Epithelial cell of esophagus (primary cell): ENCODE data around the gene MMP14.

Source experiments
- DNase-seq: peaks from one replicate; pipeline ENCODE4 v3.0.0; 2010; ENCODE audit warnings: low read depth
- H3K4me3 ChIP-seq: 2 replicates; pipeline ENCODE4 v1.5.1; 2011; ENCODE audit warnings: mild to moderate bottlenecking, low read length, control low read depth
- TF ChIP-seq, protein P1 (sequence below): IDR thresholded peaks from 2 replicates; pipeline ENCODE4 v1.5.1; 2011; ENCODE audit warnings: low read depth, mild to moderate bottlenecking, low read length, control low read depth, inconsistent platforms; ENCODE audit not compliant: insufficient read depth; ENCODE audit errors: missing control alignments

MMP14 gene

DNA sequence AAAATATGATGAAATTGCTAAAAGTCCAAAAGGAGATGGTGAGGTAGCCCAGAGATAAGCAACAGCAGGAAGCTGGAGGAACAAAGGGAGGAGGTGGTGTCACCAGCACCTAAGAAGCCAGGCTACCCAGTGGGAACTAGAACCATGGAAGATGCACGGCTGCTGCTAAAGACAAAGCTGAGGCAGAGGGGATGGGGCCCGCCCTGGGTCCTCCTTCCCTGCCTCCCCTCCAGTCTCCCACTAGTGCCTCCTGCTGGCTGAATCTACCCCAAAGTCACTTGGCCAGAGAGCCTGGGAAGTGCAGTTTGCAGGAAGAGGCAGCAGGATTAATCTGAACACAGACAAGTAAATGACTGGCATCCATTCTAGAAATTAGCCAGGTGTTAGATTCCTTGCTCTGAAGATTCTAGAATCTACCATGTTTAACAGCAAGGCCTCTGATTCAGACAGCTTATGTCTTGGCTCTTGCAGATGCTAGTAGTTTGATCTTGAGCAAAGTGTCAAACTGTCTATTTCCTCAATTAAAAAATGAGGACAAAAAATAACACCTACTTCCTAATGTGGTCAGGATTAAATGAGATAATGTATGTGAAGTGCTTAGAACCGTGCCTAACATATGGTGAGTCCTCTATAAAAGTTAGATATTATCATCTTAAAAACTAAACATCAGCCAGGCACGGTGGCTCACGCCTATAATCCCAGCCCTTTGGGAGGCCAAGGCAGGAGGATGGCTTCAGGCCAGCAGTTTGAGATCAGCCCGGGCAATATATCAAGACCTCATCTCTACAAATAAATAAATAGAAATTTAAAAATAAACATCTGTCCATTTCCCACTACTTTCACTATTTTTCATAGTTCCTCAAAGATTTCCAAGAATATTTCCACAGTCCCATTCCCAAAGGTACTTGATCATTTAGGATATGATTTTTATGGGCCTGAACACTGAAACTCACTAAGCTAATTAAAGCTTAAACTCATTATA lies 29.3 kb downstream of the MMP14 start:
- TF ChIP-seq, protein P1, sequence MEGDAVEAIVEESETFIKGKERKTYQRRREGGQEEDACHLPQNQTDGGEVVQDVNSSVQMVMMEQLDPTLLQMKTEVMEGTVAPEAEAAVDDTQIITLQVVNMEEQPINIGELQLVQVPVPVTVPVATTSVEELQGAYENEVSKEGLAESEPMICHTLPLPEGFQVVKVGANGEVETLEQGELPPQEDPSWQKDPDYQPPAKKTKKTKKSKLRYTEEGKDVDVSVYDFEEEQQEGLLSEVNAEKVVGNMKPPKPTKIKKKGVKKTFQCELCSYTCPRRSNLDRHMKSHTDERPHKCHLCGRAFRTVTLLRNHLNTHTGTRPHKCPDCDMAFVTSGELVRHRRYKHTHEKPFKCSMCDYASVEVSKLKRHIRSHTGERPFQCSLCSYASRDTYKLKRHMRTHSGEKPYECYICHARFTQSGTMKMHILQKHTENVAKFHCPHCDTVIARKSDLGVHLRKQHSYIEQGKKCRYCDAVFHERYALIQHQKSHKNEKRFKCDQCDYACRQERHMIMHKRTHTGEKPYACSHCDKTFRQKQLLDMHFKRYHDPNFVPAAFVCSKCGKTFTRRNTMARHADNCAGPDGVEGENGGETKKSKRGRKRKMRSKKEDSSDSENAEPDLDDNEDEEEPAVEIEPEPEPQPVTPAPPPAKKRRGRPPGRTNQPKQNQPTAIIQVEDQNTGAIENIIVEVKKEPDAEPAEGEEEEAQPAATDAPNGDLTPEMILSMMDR = peak; percentile 13
- no peak for DNase-seq
- no peak overlapping the region for H3K4me3 ChIP-seq

DNA sequence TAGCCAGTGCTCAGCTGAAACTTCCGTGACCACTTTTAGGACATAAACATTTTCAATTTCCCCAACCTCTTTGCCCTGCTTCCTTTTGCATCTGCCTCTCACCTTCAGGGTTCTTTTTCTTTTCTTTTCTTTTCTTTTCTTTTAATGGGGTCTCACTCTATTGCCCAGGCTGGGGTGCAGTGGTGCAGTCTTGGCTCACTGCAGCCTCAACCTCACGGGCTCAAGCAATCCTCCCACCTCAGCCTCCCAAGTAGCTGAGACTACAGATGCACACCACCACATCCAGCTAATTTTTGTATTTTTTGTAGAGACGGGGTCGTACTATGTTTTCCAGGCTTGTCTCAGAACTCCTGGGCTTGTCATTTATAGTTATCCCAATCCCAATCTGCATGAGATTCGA lies 30.5 kb downstream of the MMP14 start:
- TF ChIP-seq, protein P1 = no peak
- H3K4me3 ChIP-seq = no peak overlapping the region
- DNase-seq = no peak

DNA sequence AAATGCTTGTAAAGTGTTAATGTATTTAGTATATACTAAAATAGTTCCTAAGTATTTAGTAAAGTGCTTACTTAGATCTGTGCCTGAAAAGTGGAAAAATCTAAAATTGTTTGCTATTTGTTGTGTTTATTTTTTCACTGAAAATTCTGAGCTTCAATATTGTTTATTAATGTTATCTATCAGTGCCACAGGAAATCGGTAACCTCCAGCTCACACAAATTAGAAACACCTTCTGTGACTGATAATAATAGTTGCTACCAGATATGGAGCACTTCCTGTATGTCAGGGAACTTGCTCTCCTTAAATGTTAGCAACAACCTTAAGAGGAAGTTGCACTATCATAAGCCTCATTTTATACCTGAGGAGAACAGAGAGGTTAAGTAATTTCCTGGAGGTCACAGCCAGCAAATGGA lies 34.4 kb downstream of the MMP14 start:
- H3K4me3 ChIP-seq = peak overlapping the region; percentile 82
- no peak for DNase-seq
- TF ChIP-seq, protein P1 = no peak

DNA sequence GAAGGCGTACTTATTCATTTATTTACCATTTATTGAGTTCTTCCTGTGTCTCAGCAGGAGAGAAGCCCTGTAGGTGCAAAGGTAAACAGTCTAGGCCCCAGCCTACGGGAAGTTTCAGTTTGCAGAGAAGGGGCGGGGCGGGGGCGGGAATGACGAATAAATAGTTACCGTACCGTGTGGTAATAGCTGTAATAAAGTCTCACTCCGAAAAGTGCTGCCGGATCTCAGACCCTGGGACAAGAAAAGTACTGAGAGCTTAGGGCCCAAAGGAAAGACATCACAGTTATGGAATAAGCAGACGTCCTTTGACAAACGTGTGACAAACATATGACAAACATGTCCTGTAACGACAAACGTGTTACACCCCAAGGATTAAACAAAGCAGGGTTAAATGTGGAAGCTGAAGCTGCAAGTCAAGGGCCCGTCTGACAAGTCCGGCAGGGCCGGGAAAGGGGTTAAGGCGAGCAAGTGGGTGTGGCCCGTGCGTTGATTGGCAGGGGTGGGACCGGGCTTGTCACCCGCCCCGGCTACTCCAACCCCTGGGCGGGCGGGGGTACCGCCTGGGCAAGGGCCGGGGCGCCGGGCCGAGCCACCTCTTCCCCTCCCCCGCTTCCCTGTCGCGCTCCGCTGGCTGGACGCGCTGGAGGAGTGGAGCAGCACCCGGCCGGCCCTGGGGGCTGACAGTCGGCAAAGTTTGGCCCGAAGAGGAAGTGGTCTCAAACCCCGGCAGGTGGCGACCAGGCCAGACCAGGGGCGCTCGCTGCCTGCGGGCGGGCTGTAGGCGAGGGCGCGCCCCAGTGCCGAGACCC lies 35.0 kb downstream of the MMP14 start, which contains the start of gene LRP10:
Gene LRP10 (plus strand): TSS at position 517 of the 809 bp plus-strand sequence. CDS start 564 bp downstream, outside the sequence.
- H3K4me3 ChIP-seq = peak within 1 kb of the TSS; percentile 82
- TF ChIP-seq, protein P1 = no peak
- DNase-seq = peak; percentile 94

DNA sequence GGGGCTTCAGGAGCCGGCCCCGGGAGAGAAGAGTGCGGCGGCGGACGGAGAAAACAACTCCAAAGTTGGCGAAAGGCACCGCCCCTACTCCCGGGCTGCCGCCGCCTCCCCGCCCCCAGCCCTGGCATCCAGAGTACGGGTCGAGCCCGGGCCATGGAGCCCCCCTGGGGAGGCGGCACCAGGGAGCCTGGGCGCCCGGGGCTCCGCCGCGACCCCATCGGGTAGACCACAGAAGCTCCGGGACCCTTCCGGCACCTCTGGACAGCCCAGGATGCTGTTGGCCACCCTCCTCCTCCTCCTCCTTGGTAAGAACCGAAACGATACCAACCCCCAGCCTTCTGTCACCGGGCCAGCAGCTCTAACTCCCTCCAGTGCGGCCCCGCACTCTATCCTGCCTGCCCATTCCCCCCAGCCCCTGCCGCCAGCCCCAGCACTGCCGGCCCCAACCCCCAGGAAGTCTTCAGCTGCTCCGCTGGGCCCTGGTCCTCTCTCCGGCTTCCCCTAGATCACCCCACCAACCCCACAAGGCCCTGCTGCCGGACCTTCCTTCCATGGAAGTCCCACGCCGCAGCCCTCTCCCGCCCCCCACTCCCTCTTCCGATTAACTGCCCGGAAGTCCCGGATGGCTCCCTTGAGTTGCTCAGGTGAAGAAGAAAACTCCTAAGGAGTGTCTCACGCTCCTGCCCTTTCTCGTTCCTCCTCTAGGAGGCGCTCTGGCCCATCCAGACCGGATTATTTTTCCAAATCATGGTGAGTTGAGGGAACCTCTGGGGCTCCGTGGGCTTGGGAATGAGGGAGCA lies 35.8 kb downstream of the MMP14 start:
- TF ChIP-seq, protein P1 = peak; percentile 95
- H3K4me3 ChIP-seq = peak overlapping the region; percentile 82
- DNase-seq = peak; percentile 86

DNA sequence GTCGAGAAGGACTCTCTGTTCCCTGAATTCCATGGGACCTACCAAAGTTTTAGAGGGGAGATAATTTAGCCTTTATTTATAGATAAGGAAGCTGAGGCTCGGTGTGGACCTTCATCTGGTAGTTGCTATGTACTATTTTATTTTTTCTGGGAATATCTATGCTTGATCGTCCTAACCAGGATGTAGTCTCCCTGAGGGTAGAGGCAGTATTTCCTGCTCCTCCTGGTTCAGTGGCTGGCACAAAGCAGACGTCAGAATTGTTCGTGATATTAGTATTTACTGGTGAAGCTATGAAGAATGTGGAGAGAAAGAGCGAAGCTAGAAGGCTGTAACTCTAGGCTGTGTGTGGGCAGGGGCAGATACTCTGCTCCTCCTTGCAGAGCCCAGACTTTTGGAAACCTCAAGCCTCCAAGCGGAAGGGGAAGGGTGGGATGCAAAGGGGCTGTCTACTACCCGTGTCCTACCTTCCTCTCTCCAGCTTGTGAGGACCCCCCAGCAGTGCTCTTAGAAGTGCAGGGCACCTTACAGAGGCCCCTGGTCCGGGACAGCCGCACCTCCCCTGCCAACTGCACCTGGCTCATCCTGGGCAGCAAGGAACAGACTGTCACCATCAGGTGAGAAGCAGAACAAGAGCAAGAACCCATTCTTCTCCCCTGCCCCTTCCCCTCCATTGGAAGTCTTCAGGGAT lies 36.6 kb downstream of the MMP14 start:
- TF ChIP-seq, protein P1 = no peak
- no peak for DNase-seq
- peak overlapping the region; percentile 82 for H3K4me3 ChIP-seq
